CD4-positive, alpha-beta T cell treated with Interleukin-6 for 4 hours (primary cell): ENCODE results near the gene KRTAP5-7.
"Not testable (repeated sequence)": the region's sequence is repeated elsewhere in the genome, so short reads cannot be mapped to it uniquely, and the experiment has no call there.

Experiments used
- DNase-seq: peaks from one replicate; pipeline ENCODE4 v3.0.0-alpha.2; 2020; ENCODE audit warnings: mixed read lengths

KRTAP5-7 gene

DNA sequence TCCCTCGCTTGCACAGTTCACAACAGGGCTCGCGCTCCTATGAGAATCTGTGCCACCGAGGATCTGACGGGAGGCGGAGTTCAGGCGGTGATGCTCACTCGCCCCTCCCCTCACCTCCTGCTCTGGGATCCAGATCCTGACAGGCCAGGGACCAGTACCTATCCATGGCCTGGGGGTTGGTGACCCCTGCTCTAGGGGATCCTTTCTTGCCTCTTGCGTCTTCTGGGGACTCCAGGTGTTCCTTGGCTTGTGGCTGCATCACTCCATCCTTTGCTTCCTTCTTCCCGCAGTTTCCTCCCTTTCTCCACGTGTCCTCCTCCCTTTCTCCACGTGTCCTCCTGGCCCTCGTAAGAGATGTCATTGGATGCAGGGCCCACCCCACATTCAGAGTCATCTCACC lies 30.6 kb upstream of the KRTAP5-7 start:
- no peak for DNase-seq

DNA sequence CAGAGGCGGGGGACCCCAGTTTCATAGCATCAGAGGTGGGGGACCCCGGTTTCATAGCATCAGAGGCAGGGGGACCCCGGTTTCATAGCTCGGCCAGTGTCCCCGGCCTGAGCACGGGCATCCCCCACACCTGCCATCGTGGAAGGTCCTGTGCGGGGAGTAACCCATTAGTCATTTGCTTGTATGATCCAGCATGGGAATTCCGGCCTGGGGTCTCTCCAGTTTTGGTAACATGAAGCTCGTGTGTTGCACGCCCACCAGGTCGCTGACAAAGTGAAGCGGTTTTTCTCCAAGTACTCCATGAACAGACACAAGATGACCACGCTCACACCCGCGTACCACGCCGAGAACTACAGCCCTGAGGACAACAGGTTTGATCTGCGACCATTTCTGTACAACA lies 29.0 kb upstream of the KRTAP5-7 start:
- DNase-seq, result no peak

DNA sequence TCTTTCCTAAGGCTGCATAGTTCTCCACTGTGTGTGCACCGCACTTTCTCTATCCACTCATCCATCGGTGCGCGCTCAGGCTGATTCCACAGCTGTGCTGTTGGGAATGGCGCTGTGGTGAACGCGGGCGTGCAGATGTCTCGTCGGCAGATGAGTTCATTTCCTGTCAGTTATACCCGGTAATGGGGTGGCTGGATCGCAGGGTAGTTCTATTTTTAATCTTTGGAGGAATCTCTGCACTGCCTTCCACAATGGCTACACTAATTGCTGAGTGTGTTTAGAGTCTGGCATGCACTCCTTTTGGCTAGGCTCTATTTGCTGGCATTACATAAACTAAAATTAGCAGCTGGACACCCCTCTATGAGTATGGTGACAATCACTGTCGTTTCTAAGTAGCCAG lies 27.9 kb upstream of the KRTAP5-7 start:
- DNase-seq, result no peak

DNA sequence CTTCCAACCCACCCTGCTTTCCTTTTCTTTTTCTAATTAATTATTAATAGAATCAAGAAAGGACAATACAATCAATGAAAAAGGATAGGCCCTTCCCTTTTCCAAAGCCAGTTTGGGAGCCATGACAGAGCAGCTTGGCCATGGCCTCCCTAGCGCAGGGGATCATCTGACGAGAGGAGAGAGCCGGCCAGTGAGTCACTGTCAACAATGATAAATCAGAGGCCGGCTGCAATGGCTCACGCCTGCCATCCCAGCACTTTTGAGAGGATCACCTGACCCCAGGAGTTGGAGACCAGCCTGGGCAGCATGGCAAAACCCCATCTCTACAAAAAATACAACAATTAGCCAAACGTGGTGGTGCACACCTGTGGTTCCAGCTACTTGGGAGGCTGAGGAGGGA lies 27.5 kb upstream of the KRTAP5-7 start:
- DNase-seq, result no peak

DNA sequence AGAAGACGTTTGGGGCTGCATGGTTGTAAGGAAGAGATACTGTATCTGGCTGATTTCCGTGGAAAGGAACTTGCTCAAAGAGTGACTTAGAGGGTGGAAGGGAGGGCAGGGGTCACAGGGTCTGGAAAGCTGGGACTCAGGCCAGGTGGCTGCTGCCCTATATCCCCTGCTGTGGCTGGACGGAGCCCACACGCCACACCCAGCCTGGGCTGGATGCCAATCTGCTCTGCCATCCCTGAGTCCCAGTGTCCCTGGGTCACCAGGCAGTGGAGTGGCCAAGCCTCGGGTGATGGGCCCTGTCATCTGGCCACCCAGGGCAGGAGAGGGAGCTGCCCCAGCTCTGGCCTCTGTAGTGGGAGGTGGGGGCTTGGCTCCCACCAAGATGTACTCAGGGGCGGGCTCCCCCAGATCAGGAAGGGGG lies 26.5 kb upstream of the KRTAP5-7 start:
- DNase-seq, result no peak

DNA sequence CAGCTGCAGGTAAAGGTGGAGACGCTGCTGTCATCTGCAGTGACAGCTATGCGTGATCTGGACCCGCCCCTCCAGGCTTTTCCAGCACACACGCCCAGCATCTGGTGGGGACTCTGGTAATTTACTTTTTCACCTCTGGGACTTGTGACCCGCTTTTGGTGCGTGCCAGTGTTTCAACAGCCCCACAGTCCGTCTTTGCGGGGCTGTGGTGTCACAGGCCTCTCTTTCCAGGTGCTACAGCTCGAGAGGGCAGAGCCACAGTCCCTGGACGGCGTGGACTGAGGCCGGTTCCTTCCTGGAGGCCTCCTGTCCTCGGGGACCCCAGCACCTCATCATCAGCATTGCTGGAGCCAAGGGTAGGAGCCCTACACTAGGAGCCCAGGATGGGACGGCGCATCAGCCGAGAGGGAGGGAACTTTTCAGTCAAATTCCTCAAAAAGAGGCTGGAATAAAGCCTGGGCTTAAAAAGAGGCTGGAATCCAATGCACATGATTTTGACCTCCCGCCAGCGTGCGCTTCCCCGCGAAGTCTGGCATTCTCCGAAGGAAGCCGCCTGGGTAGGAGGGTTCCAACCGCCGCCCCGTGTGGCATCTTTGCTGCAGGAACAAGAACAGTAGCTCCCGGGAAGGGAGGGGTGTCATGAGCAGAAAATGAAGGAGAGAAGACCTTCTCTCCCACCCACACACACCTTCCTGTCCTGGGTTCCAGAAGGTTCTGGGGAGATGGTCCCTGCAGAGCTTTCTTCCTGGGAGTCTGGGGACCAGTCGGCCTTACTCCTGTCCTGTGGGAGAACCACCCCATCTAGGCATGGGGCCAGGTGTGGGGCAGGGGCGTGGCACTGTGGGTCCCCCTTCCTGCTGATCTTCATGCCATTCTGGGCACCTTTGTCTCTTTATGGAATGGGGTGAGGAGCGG lies 25.7 kb upstream of the KRTAP5-7 start:
- no peak for DNase-seq

DNA sequence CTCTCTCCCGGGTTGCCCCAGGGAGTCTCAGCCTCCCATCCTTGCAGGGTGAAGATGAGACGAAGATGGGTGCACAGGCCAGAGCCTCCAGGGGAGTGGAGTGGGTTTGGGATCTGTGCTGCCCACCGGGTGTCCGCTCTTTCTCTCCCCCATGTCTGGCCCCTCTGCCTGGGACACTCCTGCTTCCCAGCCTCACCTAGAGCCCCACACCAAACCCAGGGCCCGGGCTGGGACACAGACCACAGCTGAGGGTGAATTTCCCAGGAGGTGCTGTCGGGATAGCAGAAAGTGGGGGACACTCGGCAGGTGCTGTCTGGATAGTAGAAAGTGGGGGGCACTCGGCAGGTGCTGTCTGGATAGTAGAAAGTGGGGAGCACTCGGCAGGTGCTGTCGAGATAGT lies 25.0 kb upstream of the KRTAP5-7 start:
- DNase-seq, result no peak

DNA sequence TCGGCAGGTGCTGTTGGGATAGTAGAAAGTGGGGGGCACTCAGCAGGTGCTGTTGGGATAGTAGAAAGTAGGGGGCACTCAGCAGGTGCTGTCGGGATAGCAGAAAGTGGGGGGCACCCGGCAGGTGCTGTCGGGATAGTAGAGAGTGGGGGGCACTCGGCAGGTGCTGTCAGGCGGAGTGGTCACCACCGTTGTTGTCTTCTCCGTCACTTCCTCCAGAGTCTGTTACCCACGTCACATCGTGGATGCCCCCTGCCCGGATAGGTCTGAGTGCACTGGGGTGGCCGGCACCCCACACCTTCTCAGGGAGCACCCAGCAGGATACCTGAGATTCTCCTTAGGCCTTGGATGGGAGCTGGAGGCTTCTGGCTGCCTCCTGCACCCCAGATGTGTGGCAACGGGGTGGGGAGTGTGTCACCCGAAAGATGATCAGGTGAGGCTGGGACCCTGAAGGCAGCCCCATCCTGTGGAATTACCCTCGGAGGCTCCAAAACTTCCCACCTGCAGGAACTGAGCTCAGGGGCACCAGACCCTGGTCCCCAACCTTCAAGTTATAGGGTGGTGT lies 24.1 kb upstream of the KRTAP5-7 start:
- DNase-seq, result no peak

DNA sequence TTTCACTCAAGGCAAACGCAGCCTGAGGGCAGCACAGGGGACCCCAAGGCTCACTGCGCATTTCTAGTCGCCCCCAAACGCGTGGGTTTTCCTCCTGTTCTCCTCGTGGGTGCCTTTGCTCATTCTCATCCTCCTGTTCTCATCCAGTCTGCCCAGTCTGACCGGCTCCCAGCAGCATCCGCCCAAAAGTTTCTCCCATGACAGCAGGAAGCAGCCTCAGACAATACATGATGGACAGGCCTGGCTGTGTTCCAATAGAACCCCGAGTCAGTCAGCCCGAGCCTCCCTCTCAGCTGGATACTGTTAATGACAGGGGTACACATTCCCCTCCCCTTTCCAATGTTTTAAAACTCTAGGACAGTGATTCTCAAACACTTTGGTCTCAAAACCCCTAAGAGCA lies 22.5 kb upstream of the KRTAP5-7 start:
- no peak for DNase-seq

DNA sequence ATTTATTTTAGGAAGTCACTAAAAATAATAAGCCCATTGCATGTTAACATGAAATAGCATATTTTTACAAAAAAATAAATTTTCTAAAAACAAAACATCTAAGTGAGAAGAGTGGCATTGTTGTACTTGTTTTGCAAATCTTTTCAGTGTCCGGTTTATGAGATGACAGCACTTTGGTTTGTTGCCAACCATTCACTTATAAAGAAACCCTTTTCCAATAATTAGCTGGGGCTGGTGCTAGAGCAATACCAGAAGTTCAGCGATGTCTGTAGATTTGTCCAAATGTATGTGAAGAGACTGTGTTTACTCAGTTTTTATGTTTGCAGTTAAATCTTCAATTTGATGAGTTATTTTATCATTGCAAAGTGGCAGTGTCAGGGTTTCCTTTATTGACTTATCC lies 22.1 kb upstream of the KRTAP5-7 start:
- no peak for DNase-seq

DNA sequence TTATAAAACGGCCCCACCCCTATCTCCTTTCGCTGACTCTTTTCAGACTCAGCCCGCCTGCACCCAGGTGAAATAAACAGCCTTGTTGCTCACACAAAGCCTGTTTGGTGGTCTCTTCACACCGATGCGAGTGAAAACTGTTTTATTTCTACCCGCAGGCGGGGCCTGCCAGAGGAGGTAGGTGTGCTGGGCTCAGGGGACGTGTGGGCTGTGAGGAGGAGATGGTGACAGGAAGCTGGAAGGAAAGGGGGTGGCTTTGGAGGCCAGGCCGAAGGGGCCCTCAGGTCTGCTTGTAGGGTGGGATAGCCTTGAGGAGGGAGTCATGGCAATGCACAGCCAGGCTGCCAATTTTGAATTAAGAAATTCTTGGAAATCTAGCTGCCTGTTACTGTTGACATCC lies 21.3 kb upstream of the KRTAP5-7 start:
- DNase-seq, result no peak

DNA sequence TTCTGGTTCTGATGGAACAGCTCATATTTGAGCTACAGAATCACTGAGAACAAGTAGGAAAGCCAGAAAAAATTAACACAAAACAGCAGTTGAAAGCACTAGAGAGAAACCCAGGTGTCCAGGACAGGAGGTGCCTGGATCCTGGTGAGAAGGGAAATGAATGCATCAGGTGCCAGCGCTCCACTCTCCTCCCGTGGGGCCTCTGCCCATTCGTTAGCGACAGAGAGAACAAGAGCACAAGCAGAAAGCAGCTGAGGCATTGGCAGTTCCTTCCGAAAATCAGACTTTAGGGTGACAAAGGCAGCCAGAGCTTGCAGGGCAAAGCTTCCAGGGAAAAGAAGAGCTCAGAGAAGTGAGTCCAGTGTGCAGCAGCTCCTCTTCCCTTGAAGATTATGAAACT lies 20.0 kb upstream of the KRTAP5-7 start:
- no peak for DNase-seq

DNA sequence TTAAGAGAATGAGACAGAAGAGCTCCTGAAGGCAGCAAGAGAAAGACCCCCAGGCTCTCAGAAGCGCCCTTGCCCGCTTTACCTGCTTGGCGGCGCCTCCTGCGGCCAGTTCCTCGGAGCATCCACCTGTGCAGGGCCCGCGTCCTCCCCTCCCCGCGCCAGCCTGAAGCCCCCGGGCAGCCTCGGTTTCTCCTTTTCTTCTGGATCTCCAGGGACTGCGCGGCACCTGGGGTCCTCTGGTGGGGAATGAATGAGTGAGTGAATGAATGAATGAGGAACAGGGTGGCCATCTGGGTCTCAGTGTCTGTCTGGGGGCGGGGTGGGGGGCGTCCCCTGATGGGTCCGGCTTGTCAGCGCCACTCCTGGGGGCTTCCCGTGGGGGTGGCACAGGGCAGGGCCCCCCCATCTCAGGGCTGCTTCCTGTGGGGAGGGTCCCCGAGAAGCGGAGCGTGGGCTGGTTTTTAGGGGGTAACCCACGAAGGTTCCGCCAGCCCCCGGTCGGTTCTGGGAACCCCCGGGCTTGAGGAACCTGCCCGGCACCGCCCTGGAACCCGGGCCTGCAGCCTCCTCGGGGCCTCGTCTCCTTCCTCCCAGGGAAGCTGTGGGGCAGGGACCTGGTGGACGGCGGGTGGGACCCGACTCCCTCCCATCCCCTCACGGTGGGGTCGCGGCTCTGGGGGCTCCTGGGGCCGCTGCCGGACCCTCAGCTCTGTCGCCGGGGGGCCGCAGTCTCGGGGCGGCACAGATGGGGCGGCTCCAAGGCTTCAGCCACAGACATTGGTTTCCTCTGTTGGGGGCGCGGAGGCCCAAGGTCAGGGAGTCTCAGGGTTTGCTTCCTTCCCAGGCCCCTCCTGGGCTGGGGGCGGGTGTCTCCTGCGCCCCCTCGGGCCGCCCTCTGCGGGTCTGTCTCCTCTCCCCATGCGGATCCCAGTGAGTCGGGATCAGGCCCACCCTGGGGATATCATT lies 8.3 kb upstream of the KRTAP5-7 start:
- DNase-seq, result no peak

DNA sequence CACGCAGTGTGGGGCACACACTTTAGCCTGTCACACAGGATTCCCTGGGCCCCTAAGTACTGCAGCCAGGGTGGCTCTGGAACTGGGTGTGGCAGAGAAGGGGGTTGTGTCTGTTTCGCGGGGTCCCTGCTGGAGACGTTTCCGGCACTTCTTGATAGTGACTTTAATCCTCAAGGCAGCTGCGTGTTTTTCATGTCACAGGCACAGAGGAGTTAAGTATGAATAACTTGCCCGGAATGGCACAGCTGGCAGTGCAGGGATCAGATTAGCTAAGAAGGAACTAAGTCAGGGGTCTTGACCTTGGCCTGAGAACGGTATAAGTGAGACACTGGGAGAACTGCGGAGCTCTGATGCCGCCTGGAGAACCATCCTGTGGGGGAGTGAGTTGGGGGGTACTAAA lies 7.5 kb upstream of the KRTAP5-7 start:
- DNase-seq, result no peak

DNA sequence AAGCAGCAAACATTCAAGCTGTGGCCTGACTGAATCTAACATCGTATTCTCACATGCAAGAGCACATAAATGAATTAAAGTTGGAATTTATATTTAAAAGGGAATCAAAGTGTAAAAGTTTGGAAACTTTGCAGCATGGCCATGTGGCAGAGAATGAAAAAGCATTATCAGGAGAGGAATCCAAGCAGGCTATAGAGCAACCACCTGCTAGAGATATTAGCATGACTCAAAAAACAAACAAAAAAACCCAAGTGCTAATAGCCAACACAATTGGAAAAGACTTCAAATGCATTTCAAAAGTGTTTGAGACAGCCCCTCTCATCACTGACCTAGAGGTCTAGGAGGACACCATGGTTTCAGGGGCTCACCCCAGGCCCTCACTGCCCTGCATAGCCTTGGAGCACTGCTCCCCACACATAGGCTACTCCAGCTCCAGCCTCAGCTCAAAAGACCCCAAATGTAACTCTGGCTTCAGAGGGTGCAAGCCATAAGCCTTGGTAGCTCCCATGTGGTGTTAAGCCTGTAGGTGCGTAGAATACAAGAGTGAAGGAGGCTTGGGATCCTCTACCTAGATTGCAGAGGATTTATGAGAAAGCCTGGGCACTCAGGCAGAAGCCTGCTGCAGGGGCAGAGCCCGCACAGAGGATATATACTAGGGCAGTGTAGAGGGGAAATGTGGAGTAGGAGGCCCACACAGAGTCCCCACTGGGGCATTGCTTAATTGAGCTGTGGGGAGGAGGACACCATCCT lies 1.7 kb upstream of the KRTAP5-7 start:
- DNase-seq, result no peak

DNA sequence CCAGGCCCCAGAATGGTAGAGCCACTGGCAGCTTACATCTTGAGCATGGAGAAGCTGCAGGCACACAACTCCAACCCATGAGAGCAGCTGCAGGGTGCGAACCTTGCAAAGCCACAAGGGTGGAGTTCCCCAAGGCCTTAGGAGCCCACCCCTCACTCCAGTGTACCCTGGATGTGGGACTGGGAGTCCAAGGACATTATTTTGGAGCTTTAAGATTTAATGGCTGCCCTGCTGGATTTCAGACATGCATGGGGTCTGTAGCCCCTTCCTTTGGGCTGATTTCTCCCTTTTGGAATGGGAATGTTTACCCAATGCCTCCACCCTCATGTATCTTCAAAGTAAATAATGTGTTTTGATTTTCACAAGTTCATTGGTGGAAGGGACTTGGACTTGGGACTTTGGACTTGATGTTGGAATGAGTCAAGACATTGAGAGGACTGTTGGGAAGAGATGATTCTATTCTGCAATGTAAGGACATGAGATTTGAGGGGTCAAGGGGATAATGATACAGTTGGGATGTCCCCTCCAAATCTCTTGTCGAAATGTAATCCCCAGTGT lies 1.1 kb upstream of the KRTAP5-7 start:
- DNase-seq, result no peak

DNA sequence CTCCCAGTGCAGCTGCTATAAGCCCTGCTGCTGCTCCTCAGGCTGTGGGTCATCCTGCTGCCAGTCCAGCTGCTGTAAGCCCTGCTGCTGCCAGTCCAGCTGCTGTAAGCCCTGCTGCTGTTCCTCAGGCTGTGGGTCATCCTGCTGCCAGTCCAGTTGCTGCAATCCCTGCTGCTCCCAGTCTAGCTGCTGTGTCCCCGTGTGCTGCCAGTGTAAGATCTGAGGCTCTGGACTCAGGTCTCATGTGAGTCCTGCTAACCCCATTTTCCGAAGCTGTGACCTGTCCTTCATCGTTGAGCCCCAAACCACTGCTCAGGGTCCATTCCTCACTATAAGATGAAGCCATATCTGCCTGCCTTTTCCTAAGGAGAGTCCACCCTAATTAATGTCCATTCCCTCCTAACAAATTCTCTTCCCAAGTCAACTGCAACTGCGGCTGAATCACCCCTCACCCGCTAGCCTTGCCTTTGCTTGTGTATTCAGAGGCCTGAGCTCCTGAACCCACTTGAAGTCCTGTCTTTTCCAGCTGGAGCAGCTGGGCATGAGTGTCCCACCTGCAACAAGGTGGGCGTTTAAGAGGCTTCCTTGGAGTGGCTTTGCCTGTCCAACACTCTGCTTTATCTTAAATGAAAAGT lies 626 bp downstream of the KRTAP5-7 start:
- DNase-seq, result no peak

DNA sequence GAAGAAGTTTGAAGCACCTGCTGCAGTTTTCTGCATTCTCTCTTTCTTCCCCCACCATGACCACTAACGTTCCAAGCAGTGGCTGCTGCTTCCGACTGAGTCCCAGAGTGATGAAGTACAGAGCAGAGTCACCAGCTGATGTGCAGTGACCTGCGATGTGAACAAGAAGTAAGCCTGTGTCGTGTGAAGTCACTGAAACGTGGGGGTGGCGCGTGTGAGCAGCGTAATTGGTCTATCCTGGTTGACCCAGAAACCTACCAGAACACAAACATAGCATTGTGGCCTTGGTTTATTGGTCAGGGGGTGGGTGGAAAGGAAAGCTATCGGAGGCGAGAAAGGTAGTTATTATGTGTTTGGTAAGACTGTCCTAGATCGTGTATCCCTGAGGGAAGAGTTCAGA lies 3.5 kb downstream of the KRTAP5-7 start:
- DNase-seq, result no peak

DNA sequence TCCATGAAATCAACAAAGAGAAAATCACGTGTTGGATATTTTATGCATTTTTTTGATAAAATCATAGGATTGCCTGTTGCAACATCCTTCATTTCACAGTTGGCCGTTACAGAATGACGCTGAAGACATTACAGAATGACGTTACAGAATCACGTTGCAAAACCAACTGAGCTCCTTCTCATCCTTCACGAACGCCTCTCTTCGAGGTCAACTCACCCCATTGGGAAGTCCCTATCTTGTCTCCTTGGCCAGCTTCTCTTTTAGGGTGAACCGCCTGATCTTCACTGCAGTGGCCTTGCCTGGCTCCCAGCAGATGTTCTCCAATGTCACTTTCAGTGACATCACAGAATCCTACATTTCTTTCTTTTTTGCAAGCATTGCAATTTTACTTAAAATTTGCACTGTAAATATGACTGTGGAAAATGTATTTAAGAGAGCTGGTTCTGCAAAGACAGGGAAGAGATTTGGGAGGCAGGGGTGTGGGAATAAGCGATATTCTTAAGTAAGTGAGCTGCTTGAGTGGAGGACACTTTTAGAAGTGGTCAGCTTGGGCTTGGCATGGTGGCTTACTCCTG lies 5.1 kb downstream of the KRTAP5-7 start:
- no peak for DNase-seq

DNA sequence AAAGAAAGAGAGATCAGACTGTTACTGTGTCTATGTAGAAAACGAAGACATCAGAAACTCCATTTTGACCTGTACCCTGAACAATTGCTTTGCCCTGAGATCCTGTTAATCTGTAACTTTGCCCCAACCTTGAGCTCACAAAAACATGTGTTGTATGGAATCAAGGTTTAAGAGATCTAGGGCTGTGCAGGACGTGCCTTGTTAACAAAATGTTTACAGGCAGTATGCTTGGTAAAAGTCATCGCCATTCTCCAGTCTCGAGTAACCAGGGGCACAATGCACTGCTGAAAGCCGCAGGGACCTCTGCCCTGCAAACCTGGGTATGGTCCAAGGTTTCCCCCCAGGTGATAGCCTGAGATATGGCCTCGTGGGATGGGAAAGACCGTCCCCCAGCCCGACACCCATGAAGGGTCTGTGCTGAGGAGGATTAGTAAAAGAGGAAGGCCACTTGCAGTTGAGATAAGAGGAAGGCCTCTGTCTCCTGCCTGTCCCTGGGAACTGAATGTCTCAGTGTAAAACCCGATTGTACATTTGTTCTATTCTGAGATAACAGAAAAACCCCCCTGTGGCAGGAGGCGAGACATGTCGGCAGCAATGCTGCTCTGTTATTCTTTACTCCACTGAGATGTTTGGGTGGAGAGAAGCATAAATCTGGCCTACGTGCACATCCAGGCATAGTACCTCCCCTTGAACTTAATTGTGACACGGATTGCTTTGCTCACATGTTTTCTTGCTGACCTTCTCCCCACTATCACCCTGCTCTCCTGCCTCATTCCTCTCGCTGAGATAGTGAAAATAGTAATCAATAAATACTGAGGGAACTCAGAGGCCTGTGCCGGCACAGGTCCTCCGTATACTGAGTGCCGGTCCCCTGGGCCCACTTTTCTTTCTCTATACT lies 7.9 kb downstream of the KRTAP5-7 start:
- not testable (repeated sequence) for DNase-seq
